Erythroblast (primary cell): ENCODE data around the gene TTC7B.

ENCODE experiments used
- GATA1 ChIP-seq: IDR thresholded peaks from 2 replicates; pipeline ENCODE4 v1.6.1; 2011; ENCODE audit warnings: low read depth, mild to moderate bottlenecking, control low read depth, low read length, moderate library complexity
- POLR2A ChIP-seq: IDR thresholded peaks from 2 replicates; pipeline ENCODE4 v1.6.1; 2011; ENCODE audit warnings: mild to moderate bottlenecking, low read length

GRCh38 chr14:90700933-90701776, 115.1 kb downstream of the TTC7B start:
- TF ChIP-seq POLR2A (no peak), GATA1 (no peak)
